K562 (cell line): ENCODE measurements around the gene FMR1. TPM values are rescaled to one million over a fixed set of nuclear protein-coding genes. Genes with fewer than 3 reads are reported as not detected.

ENCODE experiments used
- ATAC-seq: fragments of 200-7000 bp; cut with Tn5 transposase; 3 replicates; pipeline ENCODE4 v1.9.1; 2020; ENCODE audit warnings: moderate library complexity
- BruUV-seq: library from RNA; stranded (reverse); fragments of 400-500 nt; replicated peaks from 2 replicates; lab custom pipeline; 2021; lab: Mats Ljungman, UMichigan
- CTCF ChIA-PET: fragments of 300-600 bp; formaldehyde crosslinking; extraction: SDS; loops from one replicate; lab custom pipeline; 2021; ENCODE audit warnings: low intra/inter-chr PET ratio; lab: Yijun Ruan, JAX
- POLR2A ChIA-PET: fragments of 300-600, 350-650 bp; sonication (Branson Sonifier 250); formaldehyde crosslinking; extraction: SDS; loops from one replicate; lab custom pipeline; 2021; ENCODE audit warnings: antibody characterized with exemption, inconsistent platforms; lab: Yijun Ruan, JAX
- DNase-seq, 4 experiments: peaks; one replicate each; pipeline versions ENCODE4 v3.0.0 to v3.0.0-alpha.2; 2011 to 2018; ENCODE audit warnings: low spot score in 3 of 4, mixed read lengths in 3 of 4; ENCODE audit errors: extremely low read depth in 1 of 4
- FAIRE-seq: peaks from 2 replicates; lab custom pipeline; 2011; peaks lifted over from hg19 to GRCh38; lab: Jason Lieb, UNC
- H2AFZ ChIP-seq: 2 replicates; pipeline ENCODE4 v1.6.0; 2011; ENCODE audit warnings: low read depth, low read length, control low read depth, inconsistent platforms
- H3K27ac ChIP-seq: fragments of 200-600 bp; 3 replicates; pipeline ENCODE4 v1.8.0; 2011; ENCODE audit warnings: low read depth, mild to moderate bottlenecking, control low read depth, inconsistent platforms, low read length, moderate library complexity, mixed read lengths; ENCODE audit errors: extremely low read depth
- H3K27me3 ChIP-seq, 2 experiments: fragments of 300-600 bp in 1 of 2; 2 replicates in 1 of 2; 3 replicates in 1 of 2; pipeline versions ENCODE4 v1.6.0 to v1.8.0; 2011; ENCODE audit warnings: inconsistent platforms in 2 of 2, low read length in 2 of 2, mild to moderate bottlenecking in 1 of 2, mixed read lengths in 1 of 2, moderate library complexity in 1 of 2; ENCODE audit not compliant: control insufficient read depth in 2 of 2, insufficient read depth in 2 of 2
- H3K36me3 ChIP-seq: fragments of 300-600 bp; 3 replicates; pipeline ENCODE4 v1.8.0; 2011; ENCODE audit warnings: mild to moderate bottlenecking, low read length, inconsistent platforms; ENCODE audit not compliant: control insufficient read depth, insufficient read depth
- H3K4me1 ChIP-seq, 2 experiments: fragments of 200-600 bp in 1 of 2; replicated peaks in 1 of 2; 2 replicates in 1 of 2; 3 replicates in 1 of 2; pipeline versions ENCODE4 v1.5.1 to v1.8.0; 2011; ENCODE audit warnings: inconsistent platforms in 2 of 2, low read length in 2 of 2, mild to moderate bottlenecking in 1 of 2, mixed read lengths in 1 of 2, moderate library complexity in 1 of 2; ENCODE audit not compliant: control insufficient read depth in 2 of 2, insufficient read depth in 2 of 2
- H3K4me2 ChIP-seq: 2 replicates; pipeline ENCODE4 v1.6.1; 2011; ENCODE audit warnings: low read length, control low read depth, inconsistent platforms, mixed read lengths; ENCODE audit not compliant: insufficient read depth
- H3K4me3 ChIP-seq: fragments of 200-600 bp; sonication (generic), shearing (Covaris generic); 2 replicates; pipeline ENCODE4 v1.5.1; 2016; ENCODE audit warnings: control low read depth, inconsistent platforms
- H3K79me2 ChIP-seq: fragments of 200-600 bp; 3 replicates; pipeline ENCODE4 v1.8.0; 2011; ENCODE audit warnings: low read length, inconsistent platforms; ENCODE audit not compliant: control insufficient read depth, insufficient read depth
- H3K9ac ChIP-seq, 2 experiments: 2 replicates each; pipeline versions ENCODE4 v1.6.0 to v1.6.1; 2011; ENCODE audit warnings: low read depth in 2 of 2, low read length in 2 of 2, control low read depth in 1 of 2, inconsistent platforms in 1 of 2, mild to moderate bottlenecking in 1 of 2, mixed read lengths in 1 of 2; ENCODE audit not compliant: insufficient read depth in 1 of 2
- H3K9me1 ChIP-seq: one replicate; pipeline ENCODE4 v1.6.0; 2011; ENCODE audit warnings: inconsistent platforms, mild to moderate bottlenecking, low read length, moderate library complexity; ENCODE audit not compliant: control insufficient read depth, insufficient read depth
- H3K9me3 ChIP-seq: replicated peaks from 2 replicates; pipeline ENCODE4 v1.5.1; 2011; ENCODE audit warnings: low read depth, low read length, inconsistent platforms; ENCODE audit not compliant: control insufficient read depth, insufficient read depth
- H4K20me1 ChIP-seq: replicated peaks from 2 replicates; pipeline ENCODE4 v1.6.1; 2011; ENCODE audit warnings: low read length, inconsistent platforms, mixed read lengths; ENCODE audit not compliant: control insufficient read depth, insufficient read depth
- AFF1 ChIP-seq, 2 experiments: fragments of 450-650 bp; IDR thresholded peaks; 2 replicates each; pipeline ENCODE4 v1.6.1; 2018; ENCODE audit warnings: mild to moderate bottlenecking in 2 of 2, low read depth in 1 of 2; ENCODE audit not compliant: partially characterized antibody in 2 of 2
- C11orf30 ChIP-seq: fragments of 450-650 bp; IDR thresholded peaks from 2 replicates; pipeline ENCODE4 v1.6.1; 2016; ENCODE audit warnings: low read depth, mild to moderate bottlenecking
- DDX20 ChIP-seq: fragments of 450-650 bp; IDR thresholded peaks from 2 replicates; pipeline ENCODE4 v1.6.1; 2016; ENCODE audit warnings: missing genetic modification characterization, low read depth, mild to moderate bottlenecking, missing compliant biosample characterization, moderate library complexity
- E2F4 ChIP-seq: sonication (generic); formaldehyde crosslinking; IDR thresholded peaks from 2 replicates; pipeline ENCODE4 v1.8.0; 2022; ENCODE audit warnings: mild to moderate bottlenecking, low read depth, missing genetic modification reagents
- FOXK1 ChIP-seq: sonication (generic); formaldehyde crosslinking; IDR thresholded peaks from 2 replicates; pipeline ENCODE4 v1.8.0; 2022; ENCODE audit warnings: missing genetic modification reagents, mild to moderate bottlenecking, borderline replicate concordance
- NFRKB ChIP-seq: fragments of 450-650 bp; IDR thresholded peaks from 2 replicates; pipeline ENCODE4 v1.6.1; 2016; ENCODE audit warnings: low read depth
- RBM15 ChIP-seq: fragments of 200-400 bp; formaldehyde crosslinking; IDR thresholded peaks from 2 replicates; pipeline ENCODE4 v1.6.1; 2018; ENCODE audit warnings: mild to moderate bottlenecking, low read length, moderate library complexity; ENCODE audit not compliant: insufficient read depth
- RFX7 ChIP-seq: fragments of 250-450 bp; sonication (Bioruptor Pico); IDR thresholded peaks from 2 replicates; pipeline ENCODE4 v1.5.1; 2021; ENCODE audit warnings: mild to moderate bottlenecking
- SIRT6 ChIP-seq: IDR thresholded peaks from one replicate; pipeline ENCODE4 v1.6.1; 2012; ENCODE audit warnings: low read depth, mild to moderate bottlenecking, control low read depth, inconsistent platforms, low read length, moderate library complexity
- SRSF9 ChIP-seq: fragments of 200-400 bp; formaldehyde crosslinking; IDR thresholded peaks from 2 replicates; pipeline ENCODE4 v1.6.1; 2017; ENCODE audit warnings: low read depth, low read length, borderline replicate concordance
- ZNF707 ChIP-seq: fragments of 250-450 bp; sonication (Bioruptor Pico); conservative IDR thresholded peaks from 2 replicates; pipeline ENCODE4 v1.8.0; 2022; ENCODE audit warnings: inconsistent platforms, mild to moderate bottlenecking, moderate library complexity
- WGBS: fragments of 100-300 bp; shearing (Covaris generic); methylation state at CpG from one replicate; pipeline ENCODE4 v1.1.6; 2016; ENCODE audit warnings: low coverage, mixed read lengths; ENCODE audit not compliant: insufficient coverage; ENCODE audit errors: missing lambda C conversion rate; 5-methylcytosine and 5-hydroxymethylcytosine counted together
- in situ Hi-C: fragments of 300-500 bp; cut with MboI; formaldehyde crosslinking; loops from 4 replicates; pipeline ENCODE4 v1.15.0; 2018; ENCODE audit warnings: inconsistent platforms, mixed read lengths
- intact Hi-C: fragments of 100-400 bp; cut with micrococcal nuclease; formaldehyde crosslinking; loops from 2 replicates; pipeline ENCODE4 v1.14.2; 2022
- polyA plus RNA-seq, 8 experiments: library from polyadenylated mRNA; depleted of rRNA in 4 of 8; stranded (reverse) in 5 of 8; unstranded in 3 of 8; fragments of >200 nt; fragmentation: Nextera tagmentation in 2 of 8; fragmentation: Illumina TruSeq in 1 of 8; extraction: Ambion mirVana in 2 of 8; extraction: Trizol in 1 of 8; gene quantifications; 2 replicates each; pipeline versions ENCODE4 v1.2.1 to v1.2.3, GENCODE V29; 2011 to 2014; ENCODE audit warnings: inconsistent platforms in 1 of 8, missing spikeins in 1 of 8
- total RNA-seq, 7 experiments: library from RNA; depleted of rRNA in 6 of 7; stranded (reverse); fragments of >200 nt in 6 of 7; fragmentation: Illumina TruSeq in 2 of 7; extraction: Trizol in 2 of 7; gene quantifications; 2 replicates each; pipeline versions ENCODE4 v1.2.1 to v1.2.3, GENCODE V29; 2011 to 2021; ENCODE audit warnings: low replicate concordance in 1 of 7

FMR1 gene
- total and polyA plus RNA-seq, 9 of the 15 experiments (the other 6 are each of a cell fraction or from before 2014, with no cell fraction given) = 4.8 to 26.5 (median 20.5) TPM

- TF ChIP-seq SRSF9 = no peak
- TF ChIP-seq FOXK1 (CRISPR knock-in tag) = no peak
These were observed 11.9 kb downstream of the FMR1 start (continued) for GRCh38 chrX:147923605-147924004.

GRCh38 chrX:147927256-147927655 is 15.5 kb downstream of the FMR1 start:
- in situ Hi-C loops = no loop called here
- TF ChIP-seq RBM15 = no peak
- TF ChIP-seq AFF1 (IDR thresholded peaks at IDR 0.05; ENCODE audit: low read depth in 1 of 2, partially characterized antibody in 2 of 2) = no peak
- TF ChIP-seq SIRT6 = no peak
- TF ChIP-seq E2F4 (CRISPR knock-in tag) = no peak
- TF ChIP-seq DDX20 (tag) = no peak
- no peak for TF ChIP-seq ZNF707 (CRISPR knock-in tag)
- no peak for TF ChIP-seq C11orf30
- no peak for TF ChIP-seq RFX7
- TF ChIP-seq NFRKB = no peak
- TF ChIP-seq, all 486 proteins: peak for 0
- no TSS peak for BruUV-seq
- Histone ChIP-seq H3K27me3 (no peaks in the 10 kb centered on the region), H3K36me3 (peaks cover 42% of the 10 kb centered on the region), H3K4me2 (no peak overlapping the region), H3K4me3 (no peak overlapping the region), H3K79me2 (peaks cover 7% of the 10 kb centered on the region; the same call in 2 of the 3 replicates), H3K4me1 (no peaks in the 10 kb centered on the region), H3K9me1 (no peaks in the 10 kb centered on the region), H3K9ac (no peak overlapping the region), H3K27ac (no peak overlapping the region), H2AFZ (no peak overlapping the region), H4K20me1 (no peaks in the 10 kb centered on the region), H3K9me3 (no peaks in the 10 kb centered on the region)
- no peak for FAIRE-seq
- WGBS = 96% methylated on average over 4 of the region's 4 CpGs
- no peak for DNase-seq
- ChIA-PET POLR2A (interaction anchor here (0.7 kb wide), 1 partner anchor 26 kb away, joined by 4 read pairs; no protein-coding TSS in a partner anchor), CTCF (no interaction called here)
- intact Hi-C loops = no loop called here
- ATAC-seq = no peak
